C4-2B (cell line): ENCODE measurements around the gene KRTAP1-5.

Source experiments
- CTCF ChIP-seq: fragments of 450-650 bp; conservative IDR thresholded peaks from 2 replicates; pipeline ENCODE4 v1.5.1; 2017; ENCODE audit warnings: mild to moderate bottlenecking
- ZFX ChIP-seq: fragments of 450-650 bp; IDR thresholded peaks from 2 replicates; pipeline ENCODE4 v1.6.1; 2017

- TF ChIP-seq CTCF (no peak), ZFX (no peak)
Measured at GRCh38 chr17:41020336-41020735, 6.7 kb downstream of the KRTAP1-5 start.
